Inferior parietal cortex (tissue), 1 donor: Measurements from ENCODE around the gene TIAL1.
"Not testable (repeated sequence)": the region's sequence is repeated elsewhere in the genome, so short reads cannot be mapped to it uniquely, and the experiment has no call there.

Experiments used
- DNase-seq: peaks from one replicate; pipeline ENCODE4 v3.0.0-alpha.2; 2016; ENCODE audit errors: extremely low spot score

The TIAL1 gene, protein sequence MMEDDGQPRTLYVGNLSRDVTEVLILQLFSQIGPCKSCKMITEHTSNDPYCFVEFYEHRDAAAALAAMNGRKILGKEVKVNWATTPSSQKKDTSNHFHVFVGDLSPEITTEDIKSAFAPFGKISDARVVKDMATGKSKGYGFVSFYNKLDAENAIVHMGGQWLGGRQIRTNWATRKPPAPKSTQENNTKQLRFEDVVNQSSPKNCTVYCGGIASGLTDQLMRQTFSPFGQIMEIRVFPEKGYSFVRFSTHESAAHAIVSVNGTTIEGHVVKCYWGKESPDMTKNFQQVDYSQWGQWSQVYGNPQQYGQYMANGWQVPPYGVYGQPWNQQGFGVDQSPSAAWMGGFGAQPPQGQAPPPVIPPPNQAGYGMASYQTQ

DNA sequence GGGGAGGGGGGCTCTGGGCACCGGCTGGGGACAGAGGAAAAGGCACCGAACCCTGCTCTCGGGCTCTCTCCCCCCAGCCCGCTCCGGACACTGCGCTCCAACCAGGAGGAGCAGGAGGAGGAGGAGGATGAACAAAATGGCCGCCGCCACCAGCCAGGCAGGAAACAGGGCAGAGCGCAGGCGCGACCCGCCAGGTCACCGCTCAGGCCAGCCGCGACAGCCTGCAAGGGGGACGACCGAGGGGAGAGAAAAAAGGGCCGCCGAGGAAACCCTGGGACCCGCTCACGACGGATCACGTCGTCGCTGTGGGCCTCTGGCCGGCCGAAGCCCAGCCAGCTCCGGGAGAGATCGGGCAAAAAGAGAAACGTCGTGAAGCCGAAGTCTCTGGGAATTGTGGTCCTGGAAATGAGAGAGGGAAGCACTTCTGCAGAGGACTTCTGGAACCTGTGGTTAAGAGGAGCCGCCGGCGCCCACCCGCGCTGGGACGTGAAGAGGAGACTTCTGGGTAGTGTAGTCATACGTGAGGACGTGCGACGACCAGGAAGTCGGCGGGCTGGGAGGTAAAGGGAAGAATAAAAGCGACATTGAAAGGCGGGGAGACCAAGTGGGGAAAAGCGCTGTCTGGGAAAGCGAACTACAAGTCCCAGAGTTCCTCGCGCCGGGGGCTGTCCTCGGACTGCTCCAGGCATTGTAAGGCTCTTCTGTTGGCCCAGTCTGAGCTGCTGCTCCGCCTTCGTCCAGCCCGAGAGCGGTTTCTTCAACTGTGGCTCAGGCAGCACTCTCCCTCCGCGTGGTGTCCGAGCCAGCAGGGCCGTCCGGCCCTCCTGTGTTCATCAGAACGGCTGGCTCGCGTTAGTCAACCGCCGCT, at the start of gene TIAL1:
TSS of gene TIAL1 (minus strand) at position 428 of the 868 bp plus-strand sequence. CDS start 499 bp downstream, outside the sequence.
- DNase-seq: peak; percentile 98

GRCh38 chr10:119644994-119645393, 48.2 kb upstream of the TIAL1 start:
- no peak for DNase-seq

- DNase-seq: no peak
Measured at GRCh38 chr10:119644205-119644814, 47.5 kb upstream of the TIAL1 start.

GRCh38 chr10:119643306-119644204, 46.8 kb upstream of the TIAL1 start:
- no peak for DNase-seq

- no peak for DNase-seq
Measured at GRCh38 chr10:119642556-119643111, 45.9 kb upstream of the TIAL1 start.

DNA sequence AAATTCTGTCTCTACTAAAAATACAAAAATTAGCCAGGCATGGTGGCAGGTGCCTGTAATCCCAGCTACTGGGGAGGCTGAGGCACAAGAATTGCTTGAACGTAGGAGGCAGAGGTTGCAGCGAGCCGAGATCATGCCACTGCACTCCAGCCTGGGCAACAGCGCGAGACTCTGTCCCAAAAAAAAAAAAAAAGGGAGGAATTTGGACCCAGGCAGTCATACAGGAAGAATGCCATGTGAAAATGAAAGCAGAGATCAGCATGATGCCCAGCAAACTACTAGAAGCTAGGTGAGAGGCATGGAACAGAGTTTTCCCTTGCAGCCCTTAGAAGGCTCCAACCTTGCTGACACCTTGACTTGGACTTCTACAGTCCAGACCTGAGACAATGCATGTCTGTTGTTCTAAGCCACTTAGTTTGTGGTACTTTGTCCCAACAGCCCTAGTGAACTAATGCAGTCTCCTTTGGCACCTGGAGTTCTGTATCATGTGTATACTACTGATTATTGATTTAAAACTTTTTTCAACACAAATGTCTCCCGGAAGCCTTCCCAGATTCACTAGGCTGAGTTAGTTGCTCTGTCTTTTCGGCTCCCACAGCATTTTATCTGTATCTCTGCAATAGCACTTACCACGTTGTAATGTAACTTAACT, 44.2 kb upstream of the TIAL1 start:
- DNase-seq: no peak

DNA sequence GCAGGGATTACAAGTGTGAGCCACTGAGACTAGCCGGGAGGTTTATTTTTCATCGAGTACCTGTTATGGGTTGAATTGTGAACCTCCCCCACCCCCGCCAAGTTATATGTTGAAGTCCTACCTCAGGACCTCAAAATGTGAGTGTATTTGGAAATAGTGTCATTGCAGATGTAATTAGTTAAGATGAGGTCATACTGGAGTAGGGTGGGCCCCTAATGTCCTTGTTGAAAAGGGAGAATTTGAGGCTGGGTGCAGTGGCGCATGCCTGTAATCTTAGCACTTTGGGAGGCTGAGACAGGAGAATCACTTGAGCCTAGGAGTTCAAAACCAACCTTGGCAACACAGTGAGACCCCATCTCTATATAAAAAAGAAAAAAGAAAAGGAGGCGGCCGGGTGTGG, 43.6 kb upstream of the TIAL1 start:
- no peak for DNase-seq

DNA sequence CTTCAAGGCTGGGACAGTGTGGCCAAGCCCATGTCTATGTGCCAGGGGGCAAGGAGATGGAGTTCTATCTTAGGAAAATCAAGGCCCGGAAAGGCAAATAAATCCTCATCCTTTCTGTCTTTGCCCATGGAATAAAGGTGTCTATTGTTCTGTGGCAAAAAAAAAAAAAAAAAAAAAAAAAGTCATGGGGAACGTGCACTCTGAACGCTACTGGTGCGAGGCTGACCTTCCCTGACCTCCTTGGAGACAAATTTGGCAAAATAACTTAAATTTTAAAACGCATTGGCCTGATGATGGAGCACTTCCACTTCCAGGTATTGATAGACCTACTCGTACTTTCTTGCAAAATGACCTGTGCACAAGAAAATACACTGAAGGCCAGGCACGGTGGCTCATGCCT, 42.2 kb upstream of the TIAL1 start:
- no peak for DNase-seq

DNA sequence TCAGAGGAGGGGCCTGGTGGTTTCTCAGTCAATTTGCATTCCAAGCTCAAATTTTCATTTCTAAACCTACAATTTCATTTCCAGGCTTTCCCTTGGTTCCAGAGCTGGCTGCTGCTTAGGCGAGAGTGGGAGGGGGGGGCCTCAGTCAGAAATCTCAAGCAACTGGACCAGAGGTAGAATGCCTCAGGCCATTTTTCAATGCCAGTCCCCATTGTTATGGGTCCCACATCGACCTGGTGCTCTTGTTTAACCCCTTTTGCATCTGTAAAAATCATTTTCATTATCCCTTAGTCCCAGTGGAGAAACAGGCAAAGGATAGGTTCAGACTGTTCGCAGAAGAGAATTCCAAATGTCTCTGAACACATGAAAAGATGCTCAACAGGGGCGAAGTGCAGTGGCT, 40.9 kb upstream of the TIAL1 start:
- DNase-seq: no peak

GRCh38 chr10:119634219-119634544, 37.4 kb upstream of the TIAL1 start:
- no peak for DNase-seq

DNA sequence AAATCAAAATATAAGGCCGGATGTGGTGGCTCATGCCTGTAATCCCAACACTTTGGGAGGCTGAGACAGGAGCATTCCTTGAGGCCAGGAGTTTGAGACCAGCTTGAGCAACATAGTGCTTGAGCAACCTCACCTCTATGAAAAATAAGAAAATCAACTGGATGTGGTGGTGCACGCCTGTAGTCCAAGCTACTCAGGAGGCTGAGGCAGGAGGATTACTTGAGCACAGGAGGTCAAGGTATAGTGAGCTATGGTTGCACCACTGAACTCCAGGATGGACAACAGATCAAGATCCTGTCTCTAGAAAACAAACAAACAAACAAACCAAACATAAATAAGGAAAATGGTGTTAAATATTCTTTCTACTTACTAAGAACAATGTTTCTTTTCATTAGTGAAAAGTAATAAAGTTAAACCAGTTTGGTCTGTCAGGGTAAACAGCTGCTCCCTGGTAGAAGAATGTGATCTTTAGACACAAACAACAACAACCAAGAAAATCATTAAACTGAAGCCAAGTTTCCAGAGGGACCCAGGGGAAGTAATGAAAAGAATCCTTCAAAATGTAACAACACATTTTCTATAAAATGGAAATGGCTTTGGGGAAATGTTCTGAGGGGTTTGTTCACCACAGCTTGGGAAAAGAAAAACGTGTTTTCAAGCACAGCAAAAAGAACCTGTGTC, 36.9 kb upstream of the TIAL1 start:
- DNase-seq: no peak

GRCh38 chr10:119630300-119630699, 33.5 kb upstream of the TIAL1 start:
- no peak for DNase-seq

DNA sequence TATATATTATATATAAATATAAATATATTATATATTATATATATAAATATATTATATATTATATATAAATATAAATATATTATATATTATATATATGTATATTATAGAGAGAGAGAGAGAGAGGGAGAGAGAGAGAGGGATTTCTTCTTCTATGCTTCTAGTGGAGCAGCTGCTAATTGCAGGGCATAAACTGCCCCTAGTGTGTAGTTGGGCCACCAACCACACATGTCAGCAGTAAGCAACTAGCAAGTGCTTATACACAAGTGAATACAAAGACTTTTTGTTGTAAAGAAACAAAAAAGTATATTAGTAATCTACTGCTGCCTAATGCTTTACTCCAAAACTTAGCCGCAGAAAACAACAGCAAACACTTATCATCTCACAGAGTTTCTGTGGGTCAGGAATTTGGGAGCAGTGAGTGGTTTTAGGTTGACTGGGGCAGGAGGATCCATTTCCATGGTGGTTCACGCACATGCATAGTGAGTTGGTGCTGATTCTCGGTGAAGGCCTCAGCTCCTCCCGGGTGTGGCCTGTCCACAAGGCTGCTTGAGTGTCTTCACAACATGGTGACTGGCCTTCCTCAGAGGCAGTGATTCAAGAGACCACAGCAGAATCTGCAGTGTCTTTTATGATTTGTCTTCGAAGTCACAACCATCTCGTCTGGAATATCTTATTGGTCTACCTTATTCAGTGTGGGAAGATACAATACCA, 29.0 kb upstream of the TIAL1 start:
- DNase-seq: no peak

GRCh38 chr10:119621078-119621384, 24.3 kb upstream of the TIAL1 start:
- DNase-seq: no peak

DNA sequence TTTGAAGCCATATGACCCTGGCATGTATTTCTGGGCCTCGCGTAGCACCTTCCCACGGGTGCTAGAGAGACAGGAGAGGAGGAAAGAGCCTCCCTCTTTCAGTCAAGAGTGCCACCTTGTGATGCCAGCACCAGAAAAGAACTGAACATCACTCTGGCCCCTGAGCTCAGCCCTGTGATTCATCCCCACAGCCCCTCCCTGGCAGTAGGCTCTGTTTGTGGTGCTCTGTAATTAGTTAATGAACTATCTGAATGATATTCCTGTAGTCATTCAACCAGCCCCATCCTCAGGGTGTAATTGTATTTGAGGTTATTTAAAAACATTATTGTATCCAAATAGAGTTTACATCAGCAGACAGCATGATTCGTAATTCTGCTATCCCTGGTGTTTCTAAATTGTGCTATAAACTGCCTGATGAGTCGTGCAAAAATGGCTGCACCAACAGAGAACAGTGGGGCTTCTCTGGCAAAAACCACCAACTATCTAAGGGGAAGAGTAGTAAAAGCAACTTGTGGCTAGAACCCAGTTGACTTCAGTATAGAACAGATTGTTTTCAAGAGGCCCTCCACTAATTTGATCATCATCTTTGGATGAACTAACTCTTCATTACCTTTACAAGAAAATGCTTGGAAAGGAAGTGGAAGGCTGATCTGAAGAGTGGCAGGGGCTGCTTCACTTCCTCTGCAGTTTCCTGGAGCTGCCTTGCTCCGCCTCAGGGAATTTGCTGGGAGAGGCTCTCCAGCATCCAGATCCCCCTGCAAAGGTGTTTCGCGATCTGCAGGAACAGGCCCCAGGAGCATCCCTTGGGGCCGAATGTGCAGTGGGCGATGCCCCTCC, 23.7 kb upstream of the TIAL1 start:
- no peak for DNase-seq

DNA sequence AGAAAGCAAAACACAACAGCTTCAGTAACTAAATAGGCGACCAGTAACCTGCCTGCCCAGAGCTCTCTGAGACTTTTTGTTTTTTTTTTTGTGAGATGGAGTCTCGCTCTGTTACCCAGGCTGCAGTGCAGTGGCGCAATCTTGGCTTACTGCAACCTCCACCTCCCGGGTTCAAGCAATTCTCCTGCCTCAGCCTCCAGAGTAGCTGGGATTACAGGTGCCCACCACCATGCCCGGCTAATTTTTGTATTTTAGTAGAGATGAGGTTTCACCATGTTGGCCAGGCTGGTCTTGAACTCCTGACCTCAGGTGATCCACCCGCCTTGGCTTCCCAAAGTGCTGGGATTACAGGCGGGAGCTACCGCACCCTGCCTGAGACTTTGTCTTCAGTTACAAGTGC, 23.0 kb upstream of the TIAL1 start:
- not testable (repeated sequence) for DNase-seq

DNA sequence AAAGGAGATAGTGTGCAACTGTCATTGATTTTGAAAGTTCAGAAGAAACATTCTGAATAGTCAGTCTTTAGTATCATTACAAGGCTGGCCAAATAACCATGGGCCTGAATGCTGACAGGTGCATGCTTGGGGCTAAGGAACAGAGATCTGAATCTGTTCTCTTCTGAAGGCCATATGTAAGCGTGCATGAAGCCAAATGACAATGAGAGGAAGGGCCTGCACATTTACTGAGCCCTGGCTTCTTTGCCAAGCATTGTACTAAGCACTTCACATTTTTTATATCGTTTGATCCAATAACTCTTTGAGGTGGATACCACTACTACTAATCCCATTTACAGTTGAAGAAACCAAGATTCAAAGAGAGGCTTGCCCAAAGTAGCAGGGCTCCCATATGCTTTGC, 22.5 kb upstream of the TIAL1 start:
- no peak for DNase-seq

DNA sequence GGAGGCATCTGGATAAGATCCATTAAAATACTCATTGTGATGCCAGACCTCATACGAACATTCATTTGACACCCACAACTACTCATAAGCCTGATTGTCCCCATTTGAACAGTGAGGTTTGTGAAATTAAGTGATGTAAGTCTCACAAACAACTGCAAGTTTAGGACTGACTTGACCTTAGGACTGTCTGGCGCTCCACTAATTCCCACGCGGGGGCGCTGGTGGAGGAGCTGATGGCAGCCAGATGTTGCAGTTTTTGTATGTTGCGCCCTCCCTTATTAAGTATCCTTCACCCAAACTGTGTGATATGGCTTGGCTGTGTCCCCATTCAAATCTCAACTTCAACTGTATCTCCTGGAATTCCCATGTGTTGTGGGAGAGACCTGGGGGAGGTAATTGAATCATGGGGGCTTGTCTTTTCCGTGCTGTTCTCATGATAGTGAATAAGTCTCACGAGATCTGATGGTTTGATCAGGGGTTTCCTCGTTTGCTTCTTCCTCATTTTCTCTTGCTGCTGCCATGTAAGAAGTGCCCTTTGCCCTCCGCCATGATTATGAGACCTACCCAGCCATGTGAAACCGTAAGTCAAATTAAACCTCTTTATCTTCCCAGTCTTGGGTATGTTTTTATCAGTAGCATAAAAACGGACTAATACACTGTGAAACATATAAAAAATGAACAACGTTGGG, 20.3 kb upstream of the TIAL1 start:
- no peak for DNase-seq
